HG03066 (cell line): ENCODE measurements around the gene GAK.

Source experiments
- ATAC-seq: cut with Tn5 transposase; IDR thresholded peaks from one replicate; pipeline ENCODE4 v1.9.1; 2021; ENCODE audit warnings: low read depth; ENCODE audit not compliant: unreplicated experiment

Gene GAK

DNA sequence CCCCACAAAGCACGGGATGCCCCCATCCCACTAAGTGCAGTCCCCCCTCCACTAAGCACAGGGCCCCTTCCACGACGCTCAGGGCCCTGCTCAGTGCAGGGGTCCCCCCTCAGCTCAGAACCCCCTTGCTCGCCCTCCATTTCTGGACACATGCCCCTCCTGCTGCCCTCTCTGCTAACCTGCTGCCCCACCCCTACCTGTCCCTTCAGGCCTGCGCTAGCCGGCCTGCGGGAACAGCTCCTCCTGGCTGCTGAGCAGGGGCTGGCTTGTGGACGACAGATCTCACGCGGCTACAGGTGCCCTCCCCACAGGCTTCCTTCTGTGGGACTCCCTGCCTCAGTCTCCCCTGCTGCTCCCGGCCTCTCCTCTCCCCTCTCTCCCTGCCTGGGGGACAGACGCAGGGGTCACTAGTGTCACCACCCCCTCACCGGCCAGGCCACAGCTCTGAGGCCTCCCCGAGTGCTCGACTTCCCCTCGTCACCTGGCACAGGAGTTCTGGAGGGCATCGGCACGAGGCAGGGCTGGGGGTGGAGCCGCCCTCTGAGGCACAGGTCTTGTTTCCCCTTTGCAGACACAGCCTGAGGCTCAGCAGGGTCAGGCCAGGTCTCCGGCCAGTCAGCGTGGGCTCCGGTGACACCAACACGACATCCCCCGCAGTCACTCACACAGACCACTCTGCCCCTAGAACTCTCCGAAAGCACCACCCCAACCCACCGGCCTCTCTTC is 21.6 kb downstream of the GAK start:
- ATAC-seq: no peak

DNA sequence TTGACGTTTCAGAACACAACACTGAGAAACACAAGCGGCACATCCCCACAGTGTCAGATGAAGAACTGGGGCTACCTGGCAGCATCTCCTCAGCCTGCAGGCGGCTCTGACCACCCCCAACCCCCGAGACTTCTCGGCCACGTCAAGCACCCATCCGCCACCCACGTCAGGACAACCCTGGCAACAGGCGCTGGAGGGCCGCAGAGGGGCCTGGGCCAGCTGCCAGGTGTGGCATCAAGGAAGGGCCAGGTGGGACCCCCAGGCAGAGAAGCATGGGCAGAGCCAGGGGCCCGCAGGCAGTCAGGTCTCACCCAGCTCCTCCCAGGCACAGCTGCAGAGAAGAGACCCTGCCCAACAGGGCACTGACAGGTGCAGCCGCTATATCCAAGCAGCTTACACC is 22.3 kb downstream of the GAK start:
- ATAC-seq: no peak

DNA sequence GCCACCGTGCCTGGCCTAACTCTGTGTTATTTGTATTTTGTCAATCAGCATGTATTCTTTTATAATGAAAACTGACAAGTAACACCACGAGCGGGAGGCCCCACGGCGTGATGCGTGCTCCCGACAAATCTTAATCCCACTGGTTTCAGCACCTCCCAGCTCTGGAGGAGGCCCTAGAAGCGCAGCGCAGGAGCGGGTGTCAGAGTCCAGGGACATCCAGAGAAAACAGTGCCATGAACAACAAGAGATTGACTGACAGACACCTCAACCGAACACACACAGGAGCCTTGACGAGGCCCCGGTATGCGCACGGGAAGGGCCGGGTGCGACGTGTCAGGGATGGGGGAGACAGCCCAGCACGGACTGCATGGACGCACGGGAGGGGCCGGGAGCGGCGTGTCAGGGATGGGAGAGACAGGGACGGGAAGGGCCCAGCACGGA is 23.0 kb downstream of the GAK start:
- no peak for ATAC-seq

- ATAC-seq: no peak
Observed at GRCh38 chr4:907691-908425, 24.3 kb downstream of the GAK start.

DNA sequence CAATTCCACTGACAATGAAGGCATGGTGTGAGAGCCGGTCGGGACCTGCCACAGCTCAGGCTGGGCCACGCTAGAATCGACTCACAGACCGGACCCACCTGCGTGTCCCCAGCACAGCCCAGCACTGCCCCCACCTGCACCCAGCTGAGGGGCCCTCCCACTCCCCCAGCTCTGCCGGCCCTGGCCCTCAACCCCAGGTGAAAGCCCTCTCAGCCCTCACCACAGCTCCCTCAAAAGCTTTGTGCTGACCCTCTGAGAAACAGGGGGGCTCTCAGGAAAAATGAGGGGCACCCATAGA is 25.1 kb downstream of the GAK start:
- no peak for ATAC-seq

DNA sequence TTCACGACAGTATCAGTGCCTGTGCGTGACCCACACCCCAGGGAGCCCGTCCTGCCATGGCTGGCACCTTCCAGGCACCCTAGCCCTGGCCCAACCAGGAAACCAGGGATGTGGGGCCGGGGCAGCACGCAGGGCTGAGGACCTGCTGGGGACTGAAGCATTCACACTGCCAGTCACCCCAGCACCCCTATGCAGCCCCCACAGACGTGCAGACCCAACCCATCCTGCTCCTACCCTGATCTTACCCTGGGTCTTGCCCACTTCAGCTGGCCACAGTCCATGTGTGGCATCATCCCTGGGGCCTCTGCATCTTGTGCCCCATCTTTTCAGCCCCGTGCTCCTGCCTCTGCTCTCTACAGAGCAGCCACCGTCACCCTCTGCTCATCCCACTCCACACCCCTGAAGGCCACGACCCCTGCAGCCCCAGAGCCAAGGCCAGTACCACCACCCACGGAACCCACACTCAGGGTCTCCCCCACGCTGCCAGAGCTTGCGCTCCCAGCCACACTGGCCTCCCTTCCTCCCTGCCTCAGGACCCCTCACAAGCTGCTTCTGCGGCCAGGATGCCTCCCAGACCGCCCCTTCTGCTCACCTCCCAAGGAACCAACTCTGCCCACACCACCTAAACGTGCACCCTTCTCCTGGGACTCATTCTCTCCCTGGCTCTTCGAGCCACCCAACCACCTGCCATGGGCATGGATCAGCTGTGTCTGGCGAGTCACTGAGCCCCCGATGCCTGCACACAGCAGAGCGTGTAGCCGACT is 25.6 kb downstream of the GAK start:
- no peak for ATAC-seq

- ATAC-seq: no peak
Observed at GRCh38 chr4:905485-906338, 26.4 kb downstream of the GAK start.

- no peak for ATAC-seq
Observed at GRCh38 chr4:903066-904046, 28.8 kb downstream of the GAK start.

GRCh38 chr4:901192-901910 is 30.8 kb downstream of the GAK start:
- ATAC-seq: no peak

DNA sequence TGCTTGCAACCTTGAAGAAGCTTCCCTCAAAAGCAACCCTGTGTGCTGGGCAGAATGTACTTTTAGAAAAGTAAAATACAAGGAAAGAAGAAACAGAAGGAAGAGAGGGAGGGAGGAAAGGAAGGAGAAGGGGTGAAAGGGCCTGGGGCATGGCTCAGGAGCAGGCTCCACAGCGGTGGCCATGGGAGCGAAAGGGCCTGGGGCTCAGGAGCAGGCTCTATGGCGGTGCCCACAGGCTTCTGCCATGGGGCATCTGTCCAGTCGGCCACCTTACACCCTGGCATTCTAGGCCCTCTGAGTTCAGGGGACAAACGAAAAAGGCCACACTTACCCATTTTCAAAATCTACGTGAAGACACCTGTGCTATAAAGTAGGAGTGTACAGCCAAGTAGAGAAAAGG is 31.4 kb downstream of the GAK start:
- no peak for ATAC-seq

DNA sequence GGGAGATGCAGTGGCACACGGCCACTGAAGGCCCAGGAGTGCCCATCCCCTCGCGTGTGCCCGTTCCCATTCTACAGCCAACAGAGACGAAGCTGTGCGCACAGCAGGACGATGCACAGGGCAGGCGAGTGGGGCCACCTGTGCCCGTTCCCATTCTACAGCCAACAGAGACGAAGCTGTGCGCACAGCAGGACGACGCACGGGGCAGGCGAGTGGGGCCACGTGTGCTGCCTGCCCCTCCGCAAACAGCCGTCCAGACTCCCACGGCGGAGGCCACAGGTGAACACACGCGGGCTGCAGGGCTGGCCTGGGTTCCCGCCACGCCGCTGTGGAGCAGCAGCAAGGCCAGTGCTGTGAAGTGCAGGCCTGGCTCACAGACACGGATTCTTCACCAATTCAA is 32.0 kb downstream of the GAK start:
- ATAC-seq: no peak

DNA sequence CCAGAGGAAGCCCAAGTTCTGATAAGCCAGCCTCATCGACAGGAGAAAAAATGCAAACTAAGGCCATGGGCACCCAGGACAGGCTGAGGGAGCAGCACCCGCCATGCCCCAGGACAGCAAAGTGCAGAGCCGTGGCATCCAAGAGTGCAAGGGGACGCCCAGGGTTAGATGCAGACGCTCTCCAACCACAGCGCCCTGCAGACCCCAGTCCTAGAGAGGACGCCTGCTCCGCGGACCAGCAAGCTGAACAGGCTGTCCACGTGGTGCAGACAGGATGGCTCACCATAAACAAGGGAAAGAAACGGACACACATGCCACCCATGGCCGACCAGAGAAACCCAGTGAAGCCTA is 32.6 kb downstream of the GAK start:
- ATAC-seq: no peak

DNA sequence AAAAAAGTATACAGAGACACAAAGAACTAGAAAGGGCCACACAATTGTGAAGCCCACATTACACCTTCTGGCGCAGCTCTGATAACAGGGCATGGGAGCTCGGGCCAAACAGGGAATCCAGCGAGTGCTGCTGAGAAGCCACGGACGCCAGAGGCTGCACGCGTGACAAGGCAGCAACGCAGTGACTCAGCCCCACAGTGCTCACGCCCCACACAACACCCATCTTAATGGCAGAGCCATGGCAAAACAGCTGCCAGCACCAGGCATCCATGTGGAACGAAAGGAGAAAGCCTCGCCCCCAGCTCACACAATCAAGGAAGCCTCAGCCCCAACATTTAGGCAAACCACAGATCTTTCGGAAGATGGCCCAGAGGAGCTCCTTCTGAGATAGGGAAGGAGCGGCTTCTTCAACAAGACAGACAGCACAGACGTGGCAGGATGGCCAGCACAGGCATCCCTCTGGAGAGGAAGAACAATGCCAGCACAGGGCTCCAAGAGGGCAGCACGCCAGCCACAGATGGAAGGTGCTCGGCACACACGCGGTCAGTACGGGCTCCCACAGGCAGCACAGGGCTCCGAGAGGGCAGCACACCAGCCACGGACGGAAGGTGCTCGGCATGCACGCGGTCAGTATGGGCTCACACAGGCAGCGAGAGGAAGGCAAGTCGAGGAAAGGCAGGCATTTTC is 33.1 kb downstream of the GAK start:
- ATAC-seq: no peak

DNA sequence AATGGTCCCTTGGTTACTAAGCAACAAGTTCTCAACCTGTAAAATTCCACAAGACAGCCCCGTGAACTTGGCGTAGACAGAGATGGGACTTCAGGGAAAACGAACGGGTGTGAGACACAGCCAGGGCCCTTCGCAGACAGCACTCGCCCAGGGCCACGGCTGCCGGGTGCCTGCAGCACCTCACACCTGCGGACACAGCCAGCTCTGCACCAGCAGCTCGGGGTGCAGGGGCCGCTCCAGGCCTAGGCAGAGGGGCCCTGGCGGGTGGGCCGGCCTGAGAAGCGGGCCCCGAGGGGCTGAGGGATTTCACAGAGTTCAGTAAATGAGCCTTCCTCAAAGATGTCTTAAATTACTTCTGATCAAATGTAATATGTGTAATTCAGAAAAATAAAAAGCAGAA is 34.0 kb downstream of the GAK start:
- no peak for ATAC-seq

DNA sequence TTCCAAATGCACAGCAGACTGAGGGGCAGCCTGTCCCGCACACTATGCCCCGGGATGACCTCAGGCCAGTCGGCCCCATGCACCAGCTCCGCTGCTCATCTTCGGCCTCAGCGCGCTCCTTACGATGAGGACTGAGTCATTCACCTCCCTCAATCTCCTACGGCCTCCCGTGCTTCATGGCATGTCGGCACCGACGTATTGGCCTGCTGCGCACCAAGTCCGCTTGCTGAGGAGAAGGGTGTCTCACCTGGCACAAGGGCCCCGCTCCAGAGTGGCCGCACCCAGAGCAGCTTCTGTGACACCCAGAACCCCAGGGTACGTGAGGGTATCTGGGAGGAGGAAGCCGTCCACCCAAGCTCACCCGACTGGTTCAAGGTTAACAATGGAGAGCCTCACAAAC is 35.5 kb downstream of the GAK start:
- ATAC-seq: no peak

GRCh38 chr4:896216-896615 is 35.9 kb downstream of the GAK start:
- ATAC-seq: no peak

- ATAC-seq: no peak
Observed at GRCh38 chr4:895596-895995, 36.5 kb downstream of the GAK start.

DNA sequence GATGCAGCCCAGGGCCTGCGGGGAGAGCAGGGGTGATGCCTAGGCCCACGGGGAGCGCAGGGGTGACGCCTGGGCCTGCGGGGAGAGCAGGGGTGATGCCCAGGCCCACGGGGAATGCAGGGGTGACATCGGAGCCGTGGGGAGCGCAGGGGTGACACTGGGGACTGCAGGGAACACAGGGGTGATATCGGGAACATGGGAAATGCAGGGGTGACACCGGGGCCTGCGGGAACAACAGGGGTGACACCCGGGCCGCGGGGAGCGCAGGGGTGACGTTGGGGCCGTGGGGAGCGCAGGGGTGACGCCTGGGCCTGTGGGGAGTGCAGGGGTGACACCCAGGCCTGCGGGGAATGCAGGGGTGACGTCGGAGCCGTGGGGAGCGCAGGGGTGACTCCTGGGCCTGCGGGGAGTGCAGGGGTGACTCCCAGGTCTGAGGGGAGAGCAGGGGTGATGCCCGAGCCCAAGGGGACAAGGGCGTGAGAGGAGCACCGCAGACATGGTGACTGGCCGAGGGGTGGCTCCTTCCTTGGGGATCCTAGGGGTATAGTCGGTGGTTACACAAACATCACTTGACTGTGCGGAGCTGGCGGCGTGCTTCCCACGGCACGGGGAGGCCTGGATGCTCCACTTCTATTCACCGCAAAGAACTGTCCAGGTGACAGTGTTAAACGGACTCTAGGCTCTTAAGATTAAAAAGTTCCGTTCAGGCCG is 38.0 kb downstream of the GAK start:
- ATAC-seq: no peak
